Measurements from ENCODE around the gene KCTD3. TPM values are rescaled to one million over a fixed set of nuclear protein-coding genes. Genes with fewer than 3 reads are reported as not detected.
A peak's percentile ranks its signal among the peaks of the same experiment; 100 is the strongest.

Gene KCTD3
- total RNA-seq (2013): 9.2 TPM
- polyA plus RNA-seq (1 to 10 TPM; 5.9 to 8.7 (median 6.7) TPM), polyA minus RNA-seq (3.5 and 7.5 TPM in 2 replicates), total RNA-seq (3.0 to 22.8 (median 9.5) reads per million in 11 experiments)

DNA sequence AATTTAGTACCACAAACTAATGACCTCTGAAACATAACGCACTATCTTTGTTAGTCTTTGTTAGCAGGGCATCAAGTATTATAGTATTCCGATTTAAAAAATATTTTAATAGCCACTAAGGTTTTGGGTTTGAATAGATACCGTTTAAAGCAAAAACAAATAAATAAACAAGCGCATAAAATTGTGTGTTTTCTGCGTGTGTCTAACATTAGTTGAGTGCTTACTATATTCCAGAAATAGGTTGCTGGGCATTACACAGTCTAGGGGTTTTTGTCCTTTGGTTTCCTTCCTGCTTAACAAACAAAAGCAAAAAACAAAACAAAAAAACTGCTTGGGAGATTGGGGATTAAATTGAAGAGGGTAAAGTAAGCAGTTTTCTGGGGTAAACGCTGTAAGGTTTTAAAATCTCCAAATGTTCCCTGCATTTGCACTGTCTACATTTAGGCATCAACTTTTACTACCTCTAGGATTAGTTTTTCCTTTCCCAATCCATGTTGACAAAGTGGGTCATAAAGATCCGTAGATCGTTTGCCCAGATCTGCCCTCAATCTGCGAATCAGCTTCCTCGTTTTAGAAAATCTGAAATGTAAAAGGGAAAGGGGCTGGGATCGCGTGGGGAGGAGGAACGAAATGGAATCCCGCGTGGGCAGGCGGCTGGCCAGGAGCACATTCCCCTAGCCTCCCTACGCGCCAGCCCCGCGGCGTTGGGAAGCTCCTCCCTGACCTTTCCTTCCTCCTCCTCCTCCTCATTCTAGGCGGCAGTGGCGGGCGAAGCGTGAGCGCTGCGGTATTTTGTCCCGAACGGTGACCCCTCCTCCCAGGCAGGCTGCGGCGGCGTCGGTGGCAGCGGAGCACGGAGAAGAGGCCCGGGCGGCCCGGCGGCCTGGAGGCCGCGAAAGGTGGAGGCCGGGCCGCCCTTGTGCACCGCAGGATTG, at the start of gene KCTD3:
TSS of gene KCTD3 (plus strand) at position 749 of the 935 bp plus-strand sequence. CDS start 382 bp downstream, outside the sequence.
- Histone ChIP-seq H4K20me1 (ENCODE audit: insufficient read depth, low read length) (peaks cover 4% of the 10 kb centered on the region), H3K27ac (ENCODE audit: low read depth in 1 of 2, low read length in 2 of 2) (peak within 1 kb of the TSS; percentile 28 to 47), H3K79me2 (ENCODE audit: insufficient read depth, low read length) (peaks cover 44% of the 10 kb centered on the region), H3K9me3 (replicated peaks in 1 of 2; ENCODE audit: control insufficient read depth in 1 of 2, insufficient read depth in 1 of 2, low read length in 2 of 2) (no peaks in the 10 kb centered on the region), H3K4me1 (ENCODE audit: control insufficient read depth in 1 of 2, insufficient read depth in 2 of 2, low read length in 2 of 2) (peaks cover 8 to 14% of the 10 kb centered on the region in 2 donors), H3K9ac (ENCODE audit: insufficient read depth, low read length, poor library complexity, severe bottlenecking) (peak within 1 kb of the TSS; percentile 82), H3K4me2 (replicated peaks; ENCODE audit: extremely low read depth, low read length, poor library complexity, severe bottlenecking) (peak within 1 kb of the TSS; percentile 81), H2AFZ (ENCODE audit: insufficient read depth, low read depth, low read length, poor library complexity, severe bottlenecking) (peak within 1 kb of the TSS; percentile 94), H3K27me3 (ENCODE audit: control insufficient read depth in 2 of 2, insufficient read depth in 2 of 2, low read length in 2 of 2) (no peaks in the 10 kb centered on the region), H3K36me3 (replicated peaks in 1 of 2; ENCODE audit: control insufficient read depth in 1 of 2, insufficient read depth in 2 of 2, low read length in 2 of 2) (no peaks in the 10 kb centered on the region), H3K4me3 (replicated peaks in 1 of 3; ENCODE audit: low read depth in 2 of 3, low read length in 3 of 3) (peak within 1 kb of the TSS; percentile 84 to 92 (median 90))
- WGBS (ENCODE audit: insufficient coverage): 0% methylated on average over 30 of the region's 44 CpGs
- TF ChIP-seq, protein P1, sequence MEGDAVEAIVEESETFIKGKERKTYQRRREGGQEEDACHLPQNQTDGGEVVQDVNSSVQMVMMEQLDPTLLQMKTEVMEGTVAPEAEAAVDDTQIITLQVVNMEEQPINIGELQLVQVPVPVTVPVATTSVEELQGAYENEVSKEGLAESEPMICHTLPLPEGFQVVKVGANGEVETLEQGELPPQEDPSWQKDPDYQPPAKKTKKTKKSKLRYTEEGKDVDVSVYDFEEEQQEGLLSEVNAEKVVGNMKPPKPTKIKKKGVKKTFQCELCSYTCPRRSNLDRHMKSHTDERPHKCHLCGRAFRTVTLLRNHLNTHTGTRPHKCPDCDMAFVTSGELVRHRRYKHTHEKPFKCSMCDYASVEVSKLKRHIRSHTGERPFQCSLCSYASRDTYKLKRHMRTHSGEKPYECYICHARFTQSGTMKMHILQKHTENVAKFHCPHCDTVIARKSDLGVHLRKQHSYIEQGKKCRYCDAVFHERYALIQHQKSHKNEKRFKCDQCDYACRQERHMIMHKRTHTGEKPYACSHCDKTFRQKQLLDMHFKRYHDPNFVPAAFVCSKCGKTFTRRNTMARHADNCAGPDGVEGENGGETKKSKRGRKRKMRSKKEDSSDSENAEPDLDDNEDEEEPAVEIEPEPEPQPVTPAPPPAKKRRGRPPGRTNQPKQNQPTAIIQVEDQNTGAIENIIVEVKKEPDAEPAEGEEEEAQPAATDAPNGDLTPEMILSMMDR (IDR thresholded peaks at IDR 0.05): no peak
- Mint-ChIP-seq H3K27ac (peak within 1 kb of the TSS; percentile 65 to 91 (median 79)), H3K4me3 (peak within 1 kb of the TSS; percentile 98 to 99), H3K27me3 (ENCODE audit: low read depth in 3 of 3) (peaks cover 0 to 3% (median 2%) of the 10 kb centered on the region in 3 donors), H3K4me1 (peaks cover 30% of the 10 kb centered on the region), H3K36me3 (no peaks in the 10 kb centered on the region), H3K9me3 (no peaks in the 10 kb centered on the region)
- DNase-seq: peak; percentile 13 to 25 (median 18)
- intact Hi-C loops (cut with micrococcal nuclease): no loop called here

DNA sequence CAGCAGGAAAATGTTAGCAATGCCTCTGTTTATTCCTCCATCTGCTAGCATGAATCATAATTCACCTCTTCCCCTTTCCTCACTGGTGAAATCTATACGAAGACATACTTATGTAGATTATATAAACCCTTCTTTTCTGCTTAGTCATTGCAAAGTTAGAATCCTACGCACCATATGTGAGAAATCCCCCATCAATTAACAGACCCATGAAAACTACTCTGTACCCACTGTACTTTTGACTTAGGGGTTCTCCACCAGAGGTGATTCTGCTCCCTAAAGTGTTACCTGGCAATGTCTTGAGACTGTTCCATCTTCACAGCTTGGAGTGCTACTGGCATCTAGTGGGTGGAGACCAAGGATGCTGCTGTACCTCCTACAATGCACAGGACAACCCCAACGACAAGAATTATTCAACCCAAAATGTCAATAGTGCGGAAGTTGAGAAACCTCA, 49.6 kb upstream of the KCTD3 start:
- H3K27me3 ChIP-seq (ENCODE audit: control insufficient read depth in 2 of 2, insufficient read depth in 2 of 2, low read length in 2 of 2): no peaks in the 10 kb centered on the region
- Mint-ChIP-seq H3K27ac (peak overlapping the region in 1 of 7 donors; percentile 21), H3K4me1 (no peaks in the 10 kb centered on the region), H3K9me3 (peaks cover 0 to 5% (median 2%) of the 10 kb centered on the region in 7 donors), H3K36me3 (no peaks in the 10 kb centered on the region), H3K4me3 (no peak overlapping the region), H3K27me3 (ENCODE audit: low read depth in 3 of 3) (peaks cover 1 to 8% (median 3%) of the 10 kb centered on the region in 3 donors)
- H3K9ac ChIP-seq (ENCODE audit: insufficient read depth, low read length, poor library complexity, severe bottlenecking): no peak overlapping the region
- WGBS (ENCODE audit: insufficient coverage): 86% methylated on average over 1 of the region's 4 CpGs
- H4K20me1 ChIP-seq (ENCODE audit: insufficient read depth, low read length): no peaks in the 10 kb centered on the region
- H3K36me3 ChIP-seq (replicated peaks in 1 of 2; ENCODE audit: control insufficient read depth in 1 of 2, insufficient read depth in 2 of 2, low read length in 2 of 2): no peaks in the 10 kb centered on the region
- no peak overlapping the region for H3K27ac ChIP-seq (ENCODE audit: low read depth in 1 of 2, low read length in 2 of 2)
- H3K4me3 ChIP-seq (replicated peaks in 1 of 3; ENCODE audit: low read depth in 2 of 3, low read length in 3 of 3): no peak overlapping the region
- no peaks in the 10 kb centered on the region for H3K9me3 ChIP-seq (replicated peaks in 1 of 2; ENCODE audit: control insufficient read depth in 1 of 2, insufficient read depth in 1 of 2, low read length in 2 of 2)
- no peak for DNase-seq
- intact Hi-C loops (cut with micrococcal nuclease): no loop called here
- H2AFZ ChIP-seq (ENCODE audit: insufficient read depth, low read depth, low read length, poor library complexity, severe bottlenecking): no peak overlapping the region
- no peaks in the 10 kb centered on the region for H3K4me1 ChIP-seq (ENCODE audit: control insufficient read depth in 1 of 2, insufficient read depth in 2 of 2, low read length in 2 of 2)
- TF ChIP-seq, protein P1 (IDR thresholded peaks at IDR 0.05): no peak
- H3K4me2 ChIP-seq (replicated peaks; ENCODE audit: extremely low read depth, low read length, poor library complexity, severe bottlenecking): no peak overlapping the region
- no peaks in the 10 kb centered on the region for H3K79me2 ChIP-seq (ENCODE audit: insufficient read depth, low read length)

Data from CD14-positive monocyte (primary cell).